ENCODE measurements around the gene KCNJ15. TPM values are rescaled to one million over a fixed set of nuclear protein-coding genes. Genes with fewer than 3 reads are reported as not detected.

Gene KCNJ15
- total and polyA plus RNA-seq, 10 of the 15 experiments (the other 5 are each of a cell fraction or from before 2014, with no cell fraction given) = 0.05 to 2.7 (median 0.33) TPM; not detected in 6

GRCh38 chr21:38256599-38257302, at the start of gene KCNJ15 (continued):
- TF ChIP-seq USF1 (IDR thresholded peaks at IDR 0.05; ENCODE audit: borderline replicate concordance, extremely low read length, insufficient read depth, low read depth, low read length) (no peak), ZNF592 (IDR thresholded peaks at IDR 0.05) (no peak)

- no peaks in the 10 kb centered on the region for H3K79me2 ChIP-seq (ENCODE audit: control insufficient read depth, insufficient read depth, low read length)
- ChIA-PET RAD21 (ENCODE audit: unreplicated experiment) (interaction anchor here (1.0 to 1.5 kb wide), 2 partner anchors 37 to 144 kb away, joined by 3 to 4 read pairs; no protein-coding TSS in a partner anchor), SMC1A (ENCODE audit: uncharacterized antibody, unreplicated experiment) (interaction anchor here (0.7 to 2.3 kb wide), 3 partner anchors 42 to 144 kb away, joined by 3 to 8 read pairs (median 4); no protein-coding TSS in a partner anchor), POLR2A (no interaction called here), CTCF (interaction anchor here (0.8 to 2.0 kb wide), 4 partner anchors 10 to 147 kb away, joined by 3 to 12 read pairs (median 6); no protein-coding TSS in a partner anchor)
- no peak overlapping the region for H3K9ac ChIP-seq (ENCODE audit: control insufficient read depth, insufficient read depth, low read length)
- TF ChIP-seq BCLAF1 (IDR thresholded peaks at IDR 0.05) (no peak), MEF2A (IDR thresholded peaks at IDR 0.05; ENCODE audit: insufficient read depth, low read depth, low read length) (no peak), MYC (IDR thresholded peaks at IDR 0.05; ENCODE audit: insufficient read depth, insufficient read length, insufficient replicate concordance, low read length, severe bottlenecking) (no peak), KAT2A (conservative IDR thresholded peaks at IDR 0.05; ENCODE audit: control insufficient read depth, low read depth, low read length) (no peak)
- BruUV-seq (replicated peaks) = no TSS peak
- DNase-seq (ENCODE audit: low read depth, low spot score) (no peak), ATAC-seq (no peak), FAIRE-seq (no peak)
- H3K36me3 ChIP-seq (ENCODE audit: control insufficient read depth in 2 of 2, insufficient read depth in 2 of 2, low read length in 1 of 2) = no peaks in the 10 kb centered on the region
- WGBS (ENCODE audit: insufficient coverage, insufficient replicate concordance, low lambda C conversion rate, missing lambda C conversion rate) = 7% methylated on average over 6 of the region's 6 CpGs
- no peak overlapping the region for H2AFZ ChIP-seq (ENCODE audit: control insufficient read depth, low read depth, low read length)
- no peaks in the 10 kb centered on the region; a peak in 1 of 4 replicates for H3K27me3 ChIP-seq (replicated peaks in 1 of 2; ENCODE audit: control insufficient read depth in 2 of 2, insufficient read depth in 2 of 2, low read length in 1 of 2)
- no peaks in the 10 kb centered on the region for H4K20me1 ChIP-seq (ENCODE audit: control insufficient read depth, insufficient read depth)
- intact Hi-C loops (cut with micrococcal nuclease; ENCODE audit: unreplicated experiment) (no loop called here), in situ Hi-C loops (cut with MboI) (no loop called here)
- no peaks in the 10 kb centered on the region for H3K4me1 ChIP-seq (ENCODE audit: control insufficient read depth, insufficient read depth, low read length)
- H3K4me2 ChIP-seq (ENCODE audit: control insufficient read depth, insufficient read depth) = no peak overlapping the region
- H3K9me3 ChIP-seq (replicated peaks; ENCODE audit: control insufficient read depth, insufficient read depth, low read length) = no peaks in the 10 kb centered on the region; the same call in 2 of the 3 replicates
- H3K27ac ChIP-seq (ENCODE audit: control insufficient read depth, insufficient read depth) = no peak overlapping the region
- no peak overlapping the region for H3K4me3 ChIP-seq
Measured at GRCh38 chr21:38208118-38208517, 48.7 kb upstream of the KCNJ15 start.

Measured in GM12878 (cell line).